ENCODE data around the gene PSMD1. TPM values are rescaled to one million over a fixed set of nuclear protein-coding genes. Genes with fewer than 3 reads are reported as not detected.

PSMD1 gene
- polyA plus RNA-seq, 1 donor from 2014 or later = 83.8 TPM

GRCh38 chr2:231057590-231057989 lies 923 bp downstream of the PSMD1 start:
- Histone ChIP-seq H3K27ac (ENCODE audit: low read length) (peak overlapping the region; percentile 92), H3K4me2 (ENCODE audit: low read length) (peak overlapping the region; percentile 90), H3K9me2 (ENCODE audit: insufficient read depth, low read length) (no peaks in the 10 kb centered on the region), H3K4me3 (ENCODE audit: low read length) (peak overlapping the region; percentile 97), H3K9me3 (ENCODE audit: low read length) (no peaks in the 10 kb centered on the region), H3K9ac (ENCODE audit: low read length) (peak overlapping the region; percentile 89), H2AFZ (ENCODE audit: low read depth, low read length) (no peak overlapping the region), H3F3A (ENCODE audit: insufficient read depth, low read length, poor library complexity, severe bottlenecking) (no peaks in the 10 kb centered on the region), H4K20me1 (ENCODE audit: insufficient read depth) (peaks cover 3% of the 10 kb centered on the region), H3K79me2 (replicated peaks; ENCODE audit: insufficient read depth, low read length) (peaks cover 41% of the 10 kb centered on the region), H3K36me3 (ENCODE audit: insufficient read depth, low read length) (no peaks in the 10 kb centered on the region), H3K27me3 (ENCODE audit: insufficient read depth, low read depth, low read length) (no peaks in the 10 kb centered on the region)
- TF ChIP-seq RAD21 (conservative IDR thresholded peaks at IDR 0.05) = no peak
- TF ChIP-seq TAF1 (IDR thresholded peaks at IDR 0.05; ENCODE audit: low read depth) = no peak
- no peak for TF ChIP-seq CTCF (IDR thresholded peaks at IDR 0.05; ENCODE audit: poor library complexity, severe bottlenecking)
- no peak for TF ChIP-seq EP300 (conservative IDR thresholded peaks at IDR 0.05; ENCODE audit: poor library complexity, severe bottlenecking)
- no peak for TF ChIP-seq MXI1 (conservative IDR thresholded peaks at IDR 0.05; ENCODE audit: poor library complexity, severe bottlenecking)
- no peak for TF ChIP-seq POLR2AphosphoS5 (IDR thresholded peaks at IDR 0.05)
- TF ChIP-seq EZH2 (IDR thresholded peaks at IDR 0.05; ENCODE audit: borderline replicate concordance, insufficient read depth, low read length, poor library complexity, severe bottlenecking) = no peak
- TF ChIP-seq REST (IDR thresholded peaks at IDR 0.05; ENCODE audit: borderline replicate concordance) = no peak
- TF ChIP-seq SMC3 (conservative IDR thresholded peaks at IDR 0.05; ENCODE audit: poor library complexity) = no peak

GRCh38 chr2:231058761-231059550 lies 2.3 kb downstream of the PSMD1 start:
- Histone ChIP-seq H3K79me2 (replicated peaks; ENCODE audit: insufficient read depth, low read length) (peaks cover 41% of the 10 kb centered on the region), H3K9me3 (ENCODE audit: low read length) (no peaks in the 10 kb centered on the region), H3F3A (ENCODE audit: insufficient read depth, low read length, poor library complexity, severe bottlenecking) (no peaks in the 10 kb centered on the region), H3K9ac (ENCODE audit: low read length) (no peak overlapping the region), H3K9me2 (ENCODE audit: insufficient read depth, low read length) (no peaks in the 10 kb centered on the region), H3K36me3 (ENCODE audit: insufficient read depth, low read length) (no peaks in the 10 kb centered on the region), H3K27ac (ENCODE audit: low read length) (no peak overlapping the region), H2AFZ (ENCODE audit: low read depth, low read length) (no peak overlapping the region), H3K4me3 (ENCODE audit: low read length) (peak overlapping the region; percentile 97), H3K27me3 (ENCODE audit: insufficient read depth, low read depth, low read length) (no peaks in the 10 kb centered on the region), H3K4me2 (ENCODE audit: low read length) (peak overlapping the region; percentile 13), H4K20me1 (ENCODE audit: insufficient read depth) (peaks cover 3% of the 10 kb centered on the region)
- no peak for TF ChIP-seq MXI1 (conservative IDR thresholded peaks at IDR 0.05; ENCODE audit: poor library complexity, severe bottlenecking)
- no peak for TF ChIP-seq SMC3 (conservative IDR thresholded peaks at IDR 0.05; ENCODE audit: poor library complexity)
- TF ChIP-seq POLR2AphosphoS5 (IDR thresholded peaks at IDR 0.05) = no peak
- TF ChIP-seq RAD21 (conservative IDR thresholded peaks at IDR 0.05) = no peak
- no peak for TF ChIP-seq EZH2 (IDR thresholded peaks at IDR 0.05; ENCODE audit: borderline replicate concordance, insufficient read depth, low read length, poor library complexity, severe bottlenecking)
- TF ChIP-seq TAF1 (IDR thresholded peaks at IDR 0.05; ENCODE audit: low read depth) = no peak
- TF ChIP-seq REST (IDR thresholded peaks at IDR 0.05; ENCODE audit: borderline replicate concordance) = no peak
- TF ChIP-seq EP300 (conservative IDR thresholded peaks at IDR 0.05; ENCODE audit: poor library complexity, severe bottlenecking) = no peak
- no peak for TF ChIP-seq CTCF (IDR thresholded peaks at IDR 0.05; ENCODE audit: poor library complexity, severe bottlenecking)
